NCI-H748 (cell line): Measurements from ENCODE around the gene GPX3.

Experiments used
- DNase-seq: peaks from one replicate; lab custom pipeline; 2025; ENCODE audit not compliant: unreplicated experiment; lab: John Stamatoyannopoulos, UW

Gene GPX3

GRCh38 chr5:151012862-151013261 lies 7.5 kb upstream of the GPX3 start:
- DNase-seq = no peak

- no peak for DNase-seq
Measured at GRCh38 chr5:151014680-151015343, 5.6 kb upstream of the GPX3 start.

DNA sequence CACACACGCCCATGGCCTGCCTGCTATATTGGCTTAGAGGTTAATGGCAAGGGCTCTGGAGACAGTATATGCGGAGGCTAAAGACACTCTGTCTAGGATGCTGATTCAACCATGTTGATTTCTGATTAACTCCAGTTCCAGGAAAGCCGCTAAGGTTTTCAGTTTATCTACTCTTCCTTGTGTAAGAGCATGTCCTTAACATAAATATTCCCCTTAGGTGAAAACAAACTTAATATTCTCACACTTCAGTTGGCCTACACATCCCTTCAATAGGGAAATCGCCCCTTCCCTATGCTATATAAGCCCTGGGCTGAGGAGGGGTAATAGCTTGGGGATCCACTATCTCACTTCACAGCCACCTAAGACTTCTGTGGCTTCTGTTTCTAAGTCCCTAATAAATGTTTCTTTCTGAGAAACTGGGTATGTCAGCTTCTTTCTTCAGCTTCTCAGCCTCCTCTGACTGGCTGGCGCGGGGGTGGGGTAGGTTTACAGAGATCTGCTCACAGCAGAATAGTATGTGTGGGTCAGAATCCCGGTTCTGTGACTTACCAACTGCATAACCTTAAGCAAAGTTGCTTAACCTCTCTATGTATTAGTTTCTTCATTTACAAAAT lies 4.3 kb upstream of the GPX3 start:
- no peak for DNase-seq

DNA sequence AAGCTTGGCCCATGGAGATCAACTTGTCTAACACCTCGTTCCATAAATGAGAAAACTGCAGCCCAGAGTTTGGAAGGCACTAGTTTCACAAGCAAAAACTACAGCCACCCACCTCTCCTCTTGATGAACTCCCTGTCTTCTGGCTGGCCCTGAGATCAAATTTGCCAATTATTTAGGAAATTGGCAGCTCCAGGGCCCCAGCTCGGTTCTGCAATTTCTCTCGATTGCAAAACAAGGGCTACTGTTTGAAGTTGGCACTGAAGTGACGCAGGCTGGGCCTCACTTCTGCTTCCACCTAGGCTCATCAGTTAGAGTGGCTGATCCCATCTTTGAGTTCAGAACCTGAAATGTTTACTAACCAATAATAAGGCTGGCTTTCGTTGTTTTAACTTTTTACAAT lies 3.7 kb upstream of the GPX3 start:
- DNase-seq = no peak

DNA sequence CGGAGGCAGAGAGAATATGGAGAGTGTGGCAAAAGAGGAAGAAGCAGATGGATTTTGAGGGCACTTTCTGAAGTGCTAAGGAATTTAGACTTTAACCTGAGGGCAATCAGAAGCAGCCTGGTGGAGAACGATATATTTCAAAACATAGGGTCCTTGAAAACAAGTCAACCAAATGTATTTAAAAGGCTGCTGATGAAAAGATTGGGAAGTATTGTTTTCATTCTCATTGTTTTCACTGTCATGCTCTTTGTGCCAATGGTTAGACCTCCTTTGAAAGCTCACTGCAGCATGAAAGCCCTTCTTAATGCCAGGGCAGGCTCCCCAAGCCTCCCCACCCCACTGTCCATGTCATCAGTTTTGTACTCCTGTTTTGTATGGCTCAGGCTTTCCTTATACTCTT lies 2.5 kb upstream of the GPX3 start:
- DNase-seq = no peak

DNA sequence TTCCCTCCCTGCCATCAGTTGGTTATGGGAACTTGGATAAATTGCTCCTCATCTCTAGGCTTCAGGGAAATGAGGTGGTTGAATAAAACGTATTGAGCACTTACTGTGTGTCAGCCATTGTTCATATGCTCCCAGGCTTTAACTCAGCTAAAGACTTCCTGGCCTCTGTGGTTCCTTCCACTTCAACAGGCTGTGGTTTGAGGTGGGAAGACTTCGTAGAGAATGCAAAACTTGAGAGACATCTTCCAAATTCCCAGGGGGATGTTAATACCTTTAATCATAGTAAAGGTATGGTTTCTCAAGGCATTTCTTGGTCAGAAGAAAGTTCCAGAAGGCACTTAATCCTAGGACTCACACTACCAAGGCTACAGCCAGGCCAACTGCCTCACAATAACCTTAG lies 1.5 kb upstream of the GPX3 start:
- no peak for DNase-seq

DNA sequence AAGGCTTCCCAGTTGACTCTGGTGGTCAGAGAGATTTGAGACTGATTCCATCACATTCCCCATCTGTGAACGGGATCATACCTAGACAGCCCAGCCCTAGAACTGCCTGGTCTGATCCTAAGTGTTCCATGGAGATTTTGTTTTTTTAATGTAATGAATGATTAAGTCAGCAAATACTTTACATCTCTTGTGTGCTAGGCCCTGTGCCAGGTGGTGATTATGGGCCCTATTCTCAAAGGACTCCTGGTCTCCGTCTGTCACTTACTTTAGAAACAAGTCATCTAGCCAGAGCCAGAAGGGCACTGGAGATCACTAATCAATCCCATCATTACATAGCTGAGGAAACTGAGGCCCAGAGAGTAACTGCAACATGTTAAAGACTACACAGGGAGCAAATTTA lies 1.1 kb upstream of the GPX3 start:
- no peak for DNase-seq

- peak; percentile 2 for DNase-seq
Measured at GRCh38 chr5:151021746-151022145, 1.4 kb downstream of the GPX3 start.

- no peak for DNase-seq
Measured at GRCh38 chr5:151022511-151023018, 2.2 kb downstream of the GPX3 start.

DNA sequence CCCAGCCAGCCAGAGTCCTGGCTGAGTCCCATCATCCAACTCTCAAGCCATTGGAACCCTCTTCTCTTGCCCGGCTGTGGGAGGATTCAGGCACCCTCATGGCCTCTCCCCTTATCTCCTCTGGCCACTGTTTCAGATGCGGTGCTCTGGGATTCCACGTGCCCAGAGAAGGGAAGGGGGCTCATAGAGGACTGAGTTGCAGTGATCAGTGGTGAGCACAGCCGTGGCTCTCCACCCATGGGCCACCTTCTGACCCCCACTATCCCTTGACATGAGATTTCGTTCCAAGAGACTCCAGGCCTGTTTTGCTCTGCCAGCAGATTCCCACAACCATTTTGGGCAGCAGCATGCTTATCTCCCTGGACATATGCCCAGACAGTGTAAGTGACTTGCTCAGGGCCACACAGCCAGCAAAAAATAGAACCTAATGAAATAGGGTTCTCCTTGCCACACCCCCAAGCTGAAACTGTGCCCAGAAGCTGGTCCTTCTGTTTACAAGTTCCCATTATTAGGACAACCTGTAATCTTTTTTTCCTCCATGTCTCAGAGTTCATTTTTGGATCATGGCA lies 2.7 kb downstream of the GPX3 start:
- DNase-seq = no peak

DNA sequence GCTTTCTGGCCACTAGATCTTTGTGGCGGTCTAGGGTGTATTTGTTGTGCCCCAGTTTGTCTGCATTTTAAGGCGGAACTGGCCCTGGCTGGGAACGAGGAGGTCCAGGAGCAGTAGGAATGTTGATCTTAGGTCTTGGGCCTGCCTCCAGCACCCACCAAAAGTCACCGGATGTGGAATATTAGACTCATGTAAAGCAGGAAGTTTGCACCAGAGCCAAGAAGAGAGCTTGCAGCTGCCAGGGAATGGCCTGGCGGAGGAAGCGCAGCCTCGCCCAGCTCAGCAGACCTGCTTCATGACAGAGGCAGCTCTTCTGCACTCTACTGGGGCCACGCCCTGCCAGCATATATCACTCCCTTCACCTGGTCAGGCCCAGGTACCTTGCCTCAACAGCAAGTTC lies 3.3 kb downstream of the GPX3 start:
- peak; percentile 26 for DNase-seq

DNA sequence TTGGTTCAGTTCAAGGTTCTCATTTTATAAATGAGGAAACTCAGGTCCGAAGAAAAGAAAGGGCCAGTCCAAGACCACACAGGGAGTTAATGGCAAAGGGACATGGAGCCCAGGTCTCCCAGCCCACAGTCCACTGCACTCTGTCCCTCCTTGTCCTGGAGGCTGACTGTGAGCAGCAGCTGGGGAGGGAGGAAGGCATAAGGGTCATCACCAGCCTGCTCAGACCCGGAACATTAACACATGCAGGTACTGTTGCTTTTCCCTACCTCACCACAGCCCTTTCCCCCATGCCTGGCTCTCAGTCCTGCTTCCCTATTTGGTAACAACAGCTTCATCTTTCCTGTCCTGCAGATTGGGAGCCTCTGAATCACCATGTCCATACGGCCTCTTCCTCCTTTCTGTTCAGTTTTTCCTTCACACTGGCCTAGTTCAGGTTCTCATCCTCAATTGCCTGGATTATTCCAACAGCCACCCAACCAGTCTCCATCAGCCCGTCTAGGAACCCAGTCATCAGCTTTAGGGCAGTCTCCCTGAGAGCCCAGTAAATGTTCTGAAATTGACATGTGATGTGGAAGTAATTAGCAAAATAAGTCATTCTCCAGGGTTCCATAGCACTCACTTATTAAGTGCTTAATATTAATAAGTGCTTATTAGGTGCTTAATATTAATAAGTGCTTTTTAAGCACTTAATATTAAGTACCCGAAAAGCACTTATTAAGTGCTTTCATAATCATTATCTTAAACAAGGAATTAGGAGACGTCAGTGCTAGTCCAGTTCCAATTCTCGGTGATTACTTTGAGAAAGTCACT lies 4.3 kb downstream of the GPX3 start:
- no peak for DNase-seq

DNA sequence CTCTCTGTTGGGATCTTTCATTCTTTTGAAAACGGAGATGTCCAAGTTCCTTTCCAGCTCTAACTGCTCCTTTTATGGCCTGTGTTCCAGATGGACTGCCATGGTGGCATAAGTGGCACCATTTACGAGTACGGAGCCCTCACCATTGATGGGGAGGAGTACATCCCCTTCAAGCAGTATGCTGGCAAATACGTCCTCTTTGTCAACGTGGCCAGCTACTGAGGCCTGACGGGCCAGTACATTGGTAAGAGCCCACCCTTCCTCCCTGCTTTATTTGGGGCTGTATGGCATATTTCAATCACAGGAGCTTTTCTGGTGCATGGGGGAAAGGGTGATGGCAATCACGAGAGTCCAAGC lies 4.8 kb downstream of the GPX3 start:
- DNase-seq = no peak

- DNase-seq = no peak
Measured at GRCh38 chr5:151026088-151026487, 5.7 kb downstream of the GPX3 start.

DNA sequence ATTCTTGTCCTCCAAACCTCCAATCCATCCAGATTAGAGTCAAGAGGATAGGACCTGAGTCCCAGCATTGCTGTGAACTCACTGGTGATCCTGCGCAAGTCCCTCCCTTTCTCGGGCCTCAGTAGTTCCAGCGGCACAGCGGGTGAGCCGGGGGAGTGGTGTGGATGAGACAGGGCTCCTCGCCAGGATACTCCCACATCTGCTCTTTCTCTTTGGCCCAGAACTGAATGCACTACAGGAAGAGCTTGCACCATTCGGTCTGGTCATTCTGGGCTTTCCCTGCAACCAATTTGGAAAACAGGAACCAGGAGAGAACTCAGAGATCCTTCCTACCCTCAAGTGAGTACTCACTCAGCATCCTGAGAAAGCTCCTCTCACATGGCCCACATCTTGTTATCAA lies 6.3 kb downstream of the GPX3 start:
- DNase-seq = no peak

GRCh38 chr5:151027961-151028479 lies 7.6 kb downstream of the GPX3 start:
- no peak for DNase-seq

GRCh38 chr5:151028717-151029116 lies 8.3 kb downstream of the GPX3 start:
- DNase-seq = no peak

DNA sequence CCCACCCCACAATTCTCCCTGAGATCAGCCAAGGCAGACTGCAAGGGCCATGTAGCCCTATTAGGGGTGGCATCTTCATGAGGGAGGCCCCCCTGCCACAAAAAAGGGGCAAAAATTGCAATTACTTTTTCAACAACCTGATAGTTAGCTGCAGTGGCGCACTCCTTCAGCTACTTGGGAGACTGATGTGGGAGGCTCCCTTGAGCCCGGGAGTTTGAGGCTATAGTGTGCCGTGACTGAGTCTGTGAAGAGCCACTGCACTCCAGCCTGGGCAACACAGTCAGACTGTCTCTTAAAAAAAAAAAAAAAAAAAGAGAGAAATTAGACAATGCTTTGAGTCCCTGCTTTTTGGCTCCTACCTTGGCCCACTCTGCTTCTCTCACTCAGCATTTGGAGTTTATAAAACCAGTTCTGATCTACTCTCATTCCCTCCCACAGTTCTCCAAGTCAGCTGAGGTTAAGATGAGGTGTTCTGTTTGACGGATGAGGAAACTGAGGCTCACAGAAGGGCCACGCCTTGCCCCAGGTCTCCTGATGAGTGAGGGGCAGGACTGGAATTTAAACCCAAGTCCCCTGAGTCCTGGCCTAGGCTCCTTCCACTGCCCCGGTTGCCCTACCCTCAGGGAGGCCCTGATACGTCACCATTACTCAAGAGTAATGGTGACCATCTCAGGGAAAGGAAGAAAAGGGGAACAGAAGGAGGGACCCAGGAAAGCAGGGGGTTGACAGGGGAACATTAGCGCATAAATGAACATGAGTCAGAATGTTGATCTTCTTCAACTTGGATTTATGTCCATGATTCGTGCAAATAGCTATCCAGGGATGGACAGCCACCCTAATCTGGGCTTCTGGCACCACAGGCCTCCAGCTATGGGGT lies 9.0 kb downstream of the GPX3 start:
- DNase-seq = no peak

DNA sequence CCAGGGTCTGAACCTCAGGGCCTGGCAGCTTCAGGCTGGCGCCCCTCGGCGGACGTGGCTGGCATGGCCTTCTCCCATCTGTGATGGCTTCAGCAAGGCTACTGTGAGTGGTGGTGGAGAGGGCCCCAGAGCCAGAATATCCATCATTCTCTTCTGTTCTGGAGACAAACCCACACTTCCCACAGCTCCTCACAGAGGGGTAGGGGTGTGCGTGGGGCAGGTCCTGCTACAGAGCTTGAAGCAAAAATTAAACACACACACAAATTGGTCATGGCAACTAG lies 9.6 kb downstream of the GPX3 start:
- DNase-seq = no peak

DNA sequence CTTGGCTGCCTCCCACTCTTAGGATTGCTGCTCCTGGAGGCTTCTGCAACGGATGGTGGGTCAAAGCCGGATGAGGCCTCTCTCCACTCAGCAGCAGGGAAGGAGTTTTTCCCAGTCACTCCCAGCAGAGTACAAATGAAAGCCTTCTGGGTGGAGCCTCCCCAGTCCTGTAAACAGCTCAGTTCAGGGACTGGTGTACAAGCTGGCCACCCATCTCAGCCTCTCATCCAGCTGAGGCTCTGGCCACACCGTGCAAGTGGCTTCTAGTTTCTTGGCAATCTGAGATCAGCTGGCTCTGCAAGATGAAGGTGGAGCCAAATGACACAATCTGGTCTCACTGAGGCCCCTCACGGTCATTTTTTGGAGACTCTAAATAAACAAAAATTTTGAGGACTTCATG lies 10.0 kb downstream of the GPX3 start:
- DNase-seq = no peak

GRCh38 chr5:151031554-151031953 lies 11.2 kb downstream of the GPX3 start:
- no peak for DNase-seq
